ENCODE results near the gene ZNF836. TPM values are rescaled to one million over a fixed set of nuclear protein-coding genes. Genes with fewer than 3 reads are reported as not detected.

The ZNF836 gene
- polyA plus RNA-seq, 3 donors = 2.3 to 4.8 (median 2.6) TPM

- Mint-ChIP-seq H3K36me3 (peaks cover 86 to 100% of the 10 kb centered on the region in 2 donors), H3K27ac (peak overlapping the region in 1 of 7 donors; percentile 19), H3K9me3 (peaks cover 0 to 2% (median 0%) of the 10 kb centered on the region in 7 donors), H3K4me1 (no peaks in the 10 kb centered on the region), H3K4me3 (no peak overlapping the region), H3K27me3 (ENCODE audit: low read depth in 3 of 3) (no peaks in the 10 kb centered on the region)
- DNase-seq = no peak
- no peak for TF ChIP-seq CTCF (IDR thresholded peaks at IDR 0.05)
- H3K4me2 ChIP-seq (replicated peaks; ENCODE audit: extremely low read depth, low read length, poor library complexity, severe bottlenecking) = no peak overlapping the region
- no peak overlapping the region for H3K27ac ChIP-seq (ENCODE audit: low read depth in 1 of 2, low read length in 2 of 2)
- no peak overlapping the region for H3K9ac ChIP-seq (ENCODE audit: insufficient read depth, low read length, poor library complexity, severe bottlenecking)
- no peak overlapping the region for H2AFZ ChIP-seq (ENCODE audit: insufficient read depth, low read depth, low read length, poor library complexity, severe bottlenecking)
- intact Hi-C loops (cut with micrococcal nuclease) = no loop called here
- H3K4me3 ChIP-seq (replicated peaks in 1 of 3; ENCODE audit: low read depth in 2 of 3, low read length in 3 of 3) = no peak overlapping the region
- H3K27me3 ChIP-seq (ENCODE audit: control insufficient read depth in 2 of 2, insufficient read depth in 2 of 2, low read length in 2 of 2) = no peaks in the 10 kb centered on the region
- H3K79me2 ChIP-seq (ENCODE audit: insufficient read depth, low read length) = peaks cover 9% of the 10 kb centered on the region
- H3K9me3 ChIP-seq (replicated peaks in 1 of 2; ENCODE audit: control insufficient read depth in 1 of 2, insufficient read depth in 1 of 2, low read length in 2 of 2) = no peaks in the 10 kb centered on the region
- over 99% methylated on average over 25 of the region's 25 CpGs for WGBS (ENCODE audit: insufficient coverage)
- no peaks in the 10 kb centered on the region for H3K4me1 ChIP-seq (ENCODE audit: control insufficient read depth in 1 of 2, insufficient read depth in 2 of 2, low read length in 2 of 2)
- H3K36me3 ChIP-seq (replicated peaks in 1 of 2; ENCODE audit: control insufficient read depth in 1 of 2, insufficient read depth in 2 of 2, low read length in 2 of 2) = peaks cover 95 to 100% of the 10 kb centered on the region in 2 donors
- H4K20me1 ChIP-seq (ENCODE audit: insufficient read depth, low read length) = peaks cover 20% of the 10 kb centered on the region
Measured at GRCh38 chr19:52212572-52213255, 41.3 kb upstream of the ZNF836 start.

GRCh38 chr19:52211926-52212571, 40.6 kb upstream of the ZNF836 start:
- H3K79me2 ChIP-seq (ENCODE audit: insufficient read depth, low read length) = peaks cover 15% of the 10 kb centered on the region
- H3K9me3 ChIP-seq (replicated peaks in 1 of 2; ENCODE audit: control insufficient read depth in 1 of 2, insufficient read depth in 1 of 2, low read length in 2 of 2) = no peaks in the 10 kb centered on the region
- Mint-ChIP-seq H3K36me3 (peaks cover 86 to 99% of the 10 kb centered on the region in 2 donors), H3K9me3 (peaks cover 0 to 2% (median 0%) of the 10 kb centered on the region in 7 donors), H3K27me3 (ENCODE audit: low read depth in 3 of 3) (no peaks in the 10 kb centered on the region), H3K4me1 (no peaks in the 10 kb centered on the region), H3K4me3 (no peak overlapping the region), H3K27ac (peak overlapping the region in 1 of 7 donors; percentile 5)
- TF ChIP-seq CTCF (IDR thresholded peaks at IDR 0.05) = no peak
- H3K27me3 ChIP-seq (ENCODE audit: control insufficient read depth in 2 of 2, insufficient read depth in 2 of 2, low read length in 2 of 2) = no peaks in the 10 kb centered on the region
- DNase-seq = no peak
- no peak overlapping the region for H3K9ac ChIP-seq (ENCODE audit: insufficient read depth, low read length, poor library complexity, severe bottlenecking)
- intact Hi-C loops (cut with micrococcal nuclease) = no loop called here
- H4K20me1 ChIP-seq (ENCODE audit: insufficient read depth, low read length) = peaks cover 27% of the 10 kb centered on the region
- H3K36me3 ChIP-seq (replicated peaks in 1 of 2; ENCODE audit: control insufficient read depth in 1 of 2, insufficient read depth in 2 of 2, low read length in 2 of 2) = peaks cover 95 to 100% of the 10 kb centered on the region in 2 donors
- H2AFZ ChIP-seq (ENCODE audit: insufficient read depth, low read depth, low read length, poor library complexity, severe bottlenecking) = no peak overlapping the region
- no peak overlapping the region for H3K4me3 ChIP-seq (replicated peaks in 1 of 3; ENCODE audit: low read depth in 2 of 3, low read length in 3 of 3)
- H3K27ac ChIP-seq (ENCODE audit: low read depth in 1 of 2, low read length in 2 of 2) = no peak overlapping the region
- no peak overlapping the region for H3K4me2 ChIP-seq (replicated peaks; ENCODE audit: extremely low read depth, low read length, poor library complexity, severe bottlenecking)
- no peaks in the 10 kb centered on the region for H3K4me1 ChIP-seq (ENCODE audit: control insufficient read depth in 1 of 2, insufficient read depth in 2 of 2, low read length in 2 of 2)
- 94% methylated on average over 4 of the region's 11 CpGs for WGBS (ENCODE audit: insufficient coverage)
